ENCODE data around the gene SLC6A7.
"Not testable (repeated sequence)": the region's sequence is repeated elsewhere in the genome, so short reads cannot be mapped to it uniquely, and the experiment has no call there.

The SLC6A7 gene

GRCh38 chr5:150246429-150246828 is 56.6 kb downstream of the SLC6A7 start:
- DNase-seq: no peak

- DNase-seq: no peak
These were observed 57.0 kb downstream of the SLC6A7 start for GRCh38 chr5:150246835-150247234.

GRCh38 chr5:150247726-150248125 is 57.9 kb downstream of the SLC6A7 start:
- no peak for DNase-seq

- not testable (repeated sequence) for DNase-seq
These were observed 58.6 kb downstream of the SLC6A7 start for GRCh38 chr5:150248493-150248892.

- no peak for DNase-seq
These were observed 59.1 kb downstream of the SLC6A7 start for GRCh38 chr5:150248946-150249345.

GRCh38 chr5:150249744-150250143 is 59.9 kb downstream of the SLC6A7 start:
- DNase-seq: no peak

- no peak for DNase-seq
These were observed 61.6 kb downstream of the SLC6A7 start for GRCh38 chr5:150251504-150251903.

- no peak for DNase-seq
These were observed 62.6 kb downstream of the SLC6A7 start for GRCh38 chr5:150252489-150252888.

GRCh38 chr5:150253416-150254208 is 63.8 kb downstream of the SLC6A7 start:
- no peak for DNase-seq

- DNase-seq: no peak
These were observed 64.5 kb downstream of the SLC6A7 start for GRCh38 chr5:150254363-150254762.

- no peak for DNase-seq
These were observed 64.9 kb downstream of the SLC6A7 start for GRCh38 chr5:150254774-150255173.

- DNase-seq: no peak
These were observed 66.0 kb downstream of the SLC6A7 start for GRCh38 chr5:150255659-150256409.

GRCh38 chr5:150256410-150257064 is 66.7 kb downstream of the SLC6A7 start:
- DNase-seq: no peak

- no peak for DNase-seq
These were observed 67.6 kb downstream of the SLC6A7 start for GRCh38 chr5:150257424-150257823.

- DNase-seq: no peak
These were observed 68.3 kb downstream of the SLC6A7 start for GRCh38 chr5:150258130-150258529.

Measured in NCI-H1930 (cell line).